GM12891 (cell line): ENCODE data around the gene GAREM1.

ENCODE experiments used
- DNase-seq: peaks from one replicate; pipeline ENCODE4 v3.0.0; 2011; ENCODE audit warnings: low spot score; ENCODE audit not compliant: insufficient read length
- FAIRE-seq: peaks from 2 replicates; lab custom pipeline; 2011; peaks lifted over from hg19 to GRCh38; lab: Jason Lieb, UNC
- PAX5 ChIP-seq: IDR thresholded peaks from 2 replicates; pipeline ENCODE4 v1.6.1; 2011; ENCODE audit warnings: low read length, moderate library complexity, mild to moderate bottlenecking; ENCODE audit not compliant: insufficient read depth, severe bottlenecking
- POLR2A ChIP-seq: IDR thresholded peaks from 2 replicates; pipeline ENCODE4 v1.6.1; 2011; ENCODE audit warnings: low read depth, low read length, control low read depth
- POLR2AphosphoS5 ChIP-seq: IDR thresholded peaks from 2 replicates; pipeline ENCODE4 v1.6.1; 2011; ENCODE audit warnings: low read depth, low read length, control low read depth
- POU2F2 ChIP-seq: IDR thresholded peaks from 2 replicates; pipeline ENCODE4 v1.6.1; 2011; ENCODE audit warnings: low read depth, mild to moderate bottlenecking, control low read depth, low read length, moderate library complexity
- SPI1 ChIP-seq: IDR thresholded peaks from 2 replicates; pipeline ENCODE4 v1.6.1; 2011; ENCODE audit warnings: low read depth, low read length, control low read depth
- TAF1 ChIP-seq: IDR thresholded peaks from 2 replicates; pipeline ENCODE4 v1.6.1; 2011; ENCODE audit warnings: low read depth, low read length, control low read depth

The GAREM1 gene

DNA sequence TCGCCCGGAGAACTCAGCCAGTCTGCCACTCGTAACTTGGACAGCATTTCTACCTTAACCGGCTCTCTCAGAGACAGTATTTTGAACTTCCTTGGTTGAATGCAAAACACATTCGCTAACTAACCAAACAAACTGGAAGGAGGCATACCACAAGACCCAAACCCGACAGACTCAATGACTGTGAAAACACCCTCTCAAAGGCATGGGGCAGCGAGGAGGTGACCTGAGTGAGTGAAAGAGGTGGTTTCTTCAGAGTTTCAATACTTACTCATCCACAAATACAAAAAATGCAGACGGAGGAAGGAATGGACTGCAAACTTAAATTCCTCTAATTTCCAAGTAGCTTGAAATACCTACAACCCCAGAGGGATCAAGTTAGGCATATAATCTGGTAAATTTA, 132.9 kb downstream of the GAREM1 start:
- DNase-seq (no peak), FAIRE-seq (no peak)
- no peak for TF ChIP-seq POLR2AphosphoS5
- no peak for TF ChIP-seq PAX5
- TF ChIP-seq POLR2A: no peak
- TF ChIP-seq SPI1: no peak
- TF ChIP-seq POU2F2: no peak
- TF ChIP-seq TAF1: no peak

DNA sequence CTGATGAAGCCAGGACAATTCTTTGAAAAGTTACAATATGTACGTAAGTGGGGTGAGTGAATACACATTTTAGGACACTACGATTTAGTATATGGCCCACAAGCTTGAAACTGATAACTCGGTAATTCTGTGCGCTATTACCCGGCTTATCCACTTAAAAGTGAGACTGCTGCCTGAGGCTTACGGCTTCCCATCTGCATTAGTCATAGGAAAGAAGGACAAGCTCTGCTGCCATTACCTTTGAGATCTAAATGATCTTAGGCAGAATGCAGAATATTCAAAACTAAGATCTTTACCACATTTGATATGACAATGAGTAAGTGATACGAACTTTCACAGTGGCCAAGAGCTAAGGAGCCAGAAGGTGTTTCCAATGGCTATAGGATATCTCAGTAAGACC, 133.3 kb downstream of the GAREM1 start:
- TF ChIP-seq POLR2AphosphoS5 (no peak), POU2F2 (no peak), POLR2A (no peak), TAF1 (no peak), PAX5 (no peak), SPI1 (no peak)
- no peak for FAIRE-seq
- DNase-seq: no peak

DNA sequence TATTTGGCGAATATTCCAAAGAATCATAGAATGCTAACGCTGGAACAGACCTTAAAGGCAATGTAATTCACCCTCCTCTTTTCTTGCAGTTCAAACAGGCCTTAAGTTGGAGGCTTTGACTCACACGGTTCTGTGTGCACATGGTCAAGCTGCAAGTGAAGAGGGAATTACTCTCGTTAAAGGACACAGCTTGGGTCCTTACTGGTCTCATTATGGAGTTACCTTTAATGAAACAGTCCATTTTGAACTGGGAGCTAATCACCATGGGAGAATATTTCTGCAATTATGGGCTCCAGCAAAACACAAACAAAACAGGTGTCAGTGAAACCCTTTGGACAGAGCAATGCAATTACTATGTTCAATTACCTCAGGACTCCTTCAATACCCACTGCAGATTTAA, 135.5 kb downstream of the GAREM1 start:
- DNase-seq: no peak
- TF ChIP-seq TAF1: no peak
- no peak for TF ChIP-seq POLR2A
- TF ChIP-seq PAX5: no peak
- no peak for TF ChIP-seq SPI1
- TF ChIP-seq POU2F2: no peak
- no peak for TF ChIP-seq POLR2AphosphoS5
- FAIRE-seq: no peak

DNA sequence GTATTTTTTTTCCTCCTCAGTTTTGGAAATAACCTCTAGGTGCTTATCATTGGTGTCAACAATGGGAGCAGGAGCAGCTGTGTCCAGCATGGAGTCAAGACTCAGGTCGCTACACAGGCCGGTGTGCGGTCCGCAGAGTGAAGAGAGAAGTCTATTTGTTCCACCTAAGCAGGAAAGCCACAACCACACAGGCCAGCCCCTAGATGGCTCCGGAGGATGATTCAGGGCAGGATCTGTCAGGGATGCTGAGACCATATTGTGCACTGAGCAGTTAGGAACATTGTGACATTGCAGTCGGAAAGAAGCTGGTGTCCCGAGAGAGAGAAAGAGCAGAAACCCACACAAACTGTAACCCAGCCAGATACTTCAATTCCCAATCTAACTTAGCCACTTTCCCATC, 136.9 kb downstream of the GAREM1 start:
- FAIRE-seq (no peak), DNase-seq (no peak)
- no peak for TF ChIP-seq POU2F2
- no peak for TF ChIP-seq TAF1
- TF ChIP-seq PAX5: no peak
- TF ChIP-seq POLR2A: no peak
- no peak for TF ChIP-seq POLR2AphosphoS5
- TF ChIP-seq SPI1: no peak

DNA sequence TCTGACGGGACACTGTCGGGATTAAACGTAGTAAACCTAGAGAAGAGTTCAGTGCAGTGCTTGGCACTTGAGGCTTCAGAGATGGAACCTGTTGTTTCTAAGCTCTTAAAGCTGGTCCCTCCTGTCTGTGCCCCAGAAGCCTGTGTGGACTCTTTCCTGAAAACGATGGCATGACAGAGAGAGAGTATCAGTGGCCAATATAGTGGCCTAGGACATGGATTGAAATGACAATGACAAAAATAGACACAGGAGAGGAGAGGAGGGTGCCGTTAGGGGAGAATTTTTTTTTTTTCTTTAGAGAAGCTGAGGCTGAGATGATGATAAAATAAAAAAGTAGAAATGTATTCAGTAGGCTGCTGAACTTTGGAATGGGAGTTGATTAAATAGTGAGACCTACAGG, 138.0 kb downstream of the GAREM1 start:
- no peak for FAIRE-seq
- no peak for DNase-seq
- TF ChIP-seq POU2F2 (no peak), POLR2A (no peak), TAF1 (no peak), SPI1 (no peak), PAX5 (no peak), POLR2AphosphoS5 (no peak)

DNA sequence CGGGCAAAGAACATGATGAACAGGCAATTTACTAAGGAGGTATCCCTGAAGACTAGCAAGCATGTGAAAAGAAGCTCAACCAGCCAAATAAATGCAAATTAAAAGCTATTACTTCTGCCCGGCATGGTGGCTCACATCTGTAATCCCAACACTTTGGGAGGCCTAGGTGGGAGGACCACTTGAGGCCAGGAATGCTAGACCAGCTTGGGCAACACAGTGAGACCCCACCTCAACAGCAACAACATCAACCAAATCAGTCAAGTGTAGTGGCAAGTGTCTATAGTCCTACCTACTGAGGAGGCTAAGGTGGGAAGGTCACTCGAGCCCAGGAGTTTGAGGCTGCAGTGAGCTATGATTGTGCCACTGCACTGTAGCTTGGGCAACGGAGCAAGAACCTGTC, 141.7 kb downstream of the GAREM1 start:
- TF ChIP-seq POLR2A (no peak), SPI1 (no peak), PAX5 (no peak), TAF1 (no peak), POLR2AphosphoS5 (no peak), POU2F2 (no peak)
- no peak for DNase-seq
- FAIRE-seq: no peak

DNA sequence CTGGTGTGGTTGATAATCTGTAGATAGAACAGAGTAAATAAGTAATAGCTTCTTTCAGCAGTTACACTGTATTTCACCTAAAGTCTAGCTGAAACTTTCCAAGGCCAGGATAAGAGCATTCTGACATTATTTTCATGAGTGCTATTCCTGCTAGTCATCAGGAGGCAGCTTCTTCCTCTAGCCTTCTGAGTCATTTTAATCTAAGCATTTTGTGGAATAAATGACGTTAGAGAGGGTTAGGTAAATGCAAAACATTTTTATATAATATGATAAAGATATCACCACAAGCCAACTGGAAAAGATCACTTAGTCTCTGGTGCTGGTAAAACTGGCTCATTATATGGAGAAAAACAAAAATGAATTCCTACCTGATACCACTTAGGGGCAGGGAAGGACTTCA, 142.3 kb downstream of the GAREM1 start:
- no peak for TF ChIP-seq POLR2AphosphoS5
- no peak for TF ChIP-seq POU2F2
- TF ChIP-seq SPI1: no peak
- no peak for TF ChIP-seq POLR2A
- no peak for TF ChIP-seq PAX5
- no peak for TF ChIP-seq TAF1
- DNase-seq: no peak
- FAIRE-seq: no peak

DNA sequence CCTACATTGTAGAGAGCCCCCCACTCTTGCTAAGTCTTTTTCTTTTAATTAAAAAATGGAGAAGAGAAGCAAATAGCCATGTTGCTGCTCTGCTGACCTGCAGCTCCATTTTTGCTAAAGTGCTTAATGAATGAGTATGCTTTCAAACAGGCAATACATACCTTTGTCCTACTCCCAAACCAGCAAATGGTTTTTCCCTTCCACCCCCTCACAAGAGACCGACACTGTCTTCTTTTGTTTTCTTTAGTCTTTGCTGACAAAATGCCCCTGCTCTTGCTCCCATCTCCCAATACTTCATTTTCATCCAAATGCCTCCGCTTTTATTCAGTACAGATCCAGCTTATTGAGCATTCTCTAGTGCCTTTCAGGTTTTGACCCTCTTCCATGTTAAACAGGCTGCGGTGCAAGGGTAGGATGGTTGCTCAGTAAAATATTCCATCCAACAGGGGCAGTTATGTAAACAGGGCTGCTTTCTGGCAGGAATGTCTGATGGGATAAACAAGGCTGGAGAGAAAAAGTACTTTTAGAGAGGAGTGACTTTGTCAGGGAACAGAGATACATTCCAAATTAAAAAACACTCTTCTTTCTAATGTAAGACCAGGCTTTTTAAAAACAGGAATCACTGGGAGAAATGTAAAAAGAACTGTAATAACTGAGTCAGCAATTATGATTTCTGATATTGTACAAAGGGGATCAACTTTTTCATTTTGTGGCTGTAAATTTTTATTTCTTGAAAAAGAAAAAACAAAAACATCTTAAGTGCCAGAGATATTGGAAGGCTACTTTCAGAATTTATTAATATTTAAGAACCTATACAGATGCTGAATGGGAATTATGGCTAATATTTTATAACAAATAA, 144.0 kb downstream of the GAREM1 start:
- no peak for DNase-seq
- TF ChIP-seq POLR2AphosphoS5 (no peak), PAX5 (no peak), SPI1 (no peak), POU2F2 (no peak), POLR2A (no peak), TAF1 (no peak)
- FAIRE-seq: no peak

DNA sequence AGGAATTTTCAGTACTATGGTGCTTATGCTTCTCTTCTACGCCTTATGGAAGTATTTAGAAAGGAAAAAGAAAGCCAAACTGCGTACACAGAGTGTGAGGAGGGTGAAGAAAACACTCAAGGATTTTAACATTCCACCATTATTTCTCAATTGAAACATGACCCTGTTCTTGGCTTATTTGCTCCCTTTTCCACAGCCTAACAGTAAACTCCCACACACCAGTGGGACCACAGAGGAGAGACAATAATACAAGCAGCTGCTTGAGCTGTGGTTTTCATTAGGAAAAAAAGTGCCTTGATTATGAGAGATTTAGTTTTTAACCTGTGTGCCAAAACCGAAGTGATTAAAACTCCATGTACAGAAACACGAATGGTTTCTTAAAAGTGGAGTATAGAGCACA, 146.5 kb downstream of the GAREM1 start:
- FAIRE-seq (no peak), DNase-seq (no peak)
- TF ChIP-seq POLR2AphosphoS5: no peak
- no peak for TF ChIP-seq POU2F2
- TF ChIP-seq SPI1: no peak
- TF ChIP-seq TAF1: no peak
- no peak for TF ChIP-seq PAX5
- no peak for TF ChIP-seq POLR2A

DNA sequence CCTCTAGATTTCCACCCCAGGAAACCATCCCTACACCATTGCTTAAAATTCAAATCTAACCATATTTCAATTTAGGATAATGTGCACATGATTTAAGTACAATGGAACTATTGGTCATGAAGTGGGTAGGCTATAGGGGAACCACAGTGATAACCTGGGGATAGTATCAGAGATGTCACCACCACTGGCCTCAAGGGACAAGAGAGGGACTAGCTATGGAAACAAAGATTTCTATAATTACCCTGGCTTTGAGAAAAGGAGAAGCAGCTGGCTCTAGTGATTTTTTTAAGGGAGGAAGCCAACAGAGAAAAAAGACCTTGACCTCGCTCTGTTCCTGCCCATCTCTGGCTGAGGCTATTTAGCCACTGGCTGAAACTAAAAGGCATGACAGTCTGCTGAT, 148.9 kb downstream of the GAREM1 start:
- TF ChIP-seq TAF1: no peak
- TF ChIP-seq POLR2A: no peak
- no peak for TF ChIP-seq POLR2AphosphoS5
- no peak for TF ChIP-seq SPI1
- TF ChIP-seq PAX5: no peak
- no peak for TF ChIP-seq POU2F2
- DNase-seq: no peak
- FAIRE-seq: no peak
